IMR-90 (cell line): ENCODE measurements around the gene C2orf80. TPM values are rescaled to one million over a fixed set of nuclear protein-coding genes. Genes with fewer than 3 reads are reported as not detected.

Experiments used
- ATAC-seq: fragments of 200-7000 bp; cut with Tn5 transposase; 2 replicates; pipeline ENCODE4 v1.9.1; 2020; ENCODE audit warnings: low read depth, mild to moderate bottlenecking, moderate library complexity
- BruUV-seq: library from RNA; stranded (reverse); fragments of 400-500 nt; replicated peaks from 2 replicates; lab custom pipeline; 2021; lab: Mats Ljungman, UMichigan
- CTCF ChIA-PET: fragments of 300-600 bp; formaldehyde crosslinking; extraction: SDS; loops from one replicate; lab custom pipeline; 2021; ENCODE audit warnings: antibody characterized with exemption; lab: Yijun Ruan, JAX
- POLR2A ChIA-PET: fragments of 300-600 bp; sonication (Branson Sonifier 250); formaldehyde crosslinking; loops from one replicate; lab custom pipeline; 2022; ENCODE audit warnings: antibody characterized with exemption; ENCODE audit not compliant: unreplicated experiment; lab: Charles Lee
- DNase-seq: peaks from one replicate; pipeline ENCODE4 v3.0.0; 2013
- H2AFZ ChIP-seq: replicated peaks from 2 replicates; pipeline ENCODE3; 2013; ENCODE audit warnings: low read length, mild to moderate bottlenecking; ENCODE audit not compliant: poor library complexity
- H2AK5ac ChIP-seq: 2 replicates; pipeline ENCODE4 v1.6.1; 2013; ENCODE audit warnings: low read depth, low read length, inconsistent platforms
- H2AK9ac ChIP-seq: replicated peaks from 2 replicates; pipeline ENCODE3; 2013; ENCODE audit warnings: mild to moderate bottlenecking, low read depth, low read length, moderate library complexity; ENCODE audit not compliant: poor library complexity
- H2BK120ac ChIP-seq: 2 replicates; pipeline ENCODE4 v1.6.1; 2013; ENCODE audit warnings: low read depth, low read length, inconsistent platforms
- H2BK15ac ChIP-seq: 3 replicates; pipeline ENCODE4 v1.6.1; 2013; ENCODE audit warnings: low read depth, low read length, inconsistent platforms
- H2BK20ac ChIP-seq: 2 replicates; pipeline ENCODE4 v1.6.1; 2013; ENCODE audit warnings: low read depth, mild to moderate bottlenecking, inconsistent platforms, low read length, moderate library complexity
- H2BK5ac ChIP-seq: 2 replicates; pipeline ENCODE4 v1.6.1; 2013; ENCODE audit warnings: mild to moderate bottlenecking, low read depth, low read length, inconsistent platforms; ENCODE audit not compliant: poor library complexity, severe bottlenecking
- H3K14ac ChIP-seq: replicated peaks from 2 replicates; pipeline ENCODE4 v1.6.1; 2013; ENCODE audit warnings: low read depth, low read length, inconsistent platforms
- H3K18ac ChIP-seq: 2 replicates; pipeline ENCODE4 v1.6.1; 2013; ENCODE audit warnings: low read depth, low read length, control low read depth
- H3K23ac ChIP-seq: 2 replicates; pipeline ENCODE4 v1.6.1; 2013; ENCODE audit warnings: low read depth, low read length, inconsistent platforms
- H3K27ac ChIP-seq: 2 replicates; pipeline ENCODE4 v1.5.1; 2013; ENCODE audit warnings: mild to moderate bottlenecking, control low read depth, low read length; ENCODE audit not compliant: insufficient read depth
- H3K27me3 ChIP-seq: 2 replicates; pipeline ENCODE4 v1.6.1; 2013; ENCODE audit warnings: low read length; ENCODE audit not compliant: control insufficient read depth, insufficient read depth
- H3K36me3 ChIP-seq: 2 replicates; pipeline ENCODE4 v1.6.1; 2013; ENCODE audit warnings: low read length, mixed read lengths; ENCODE audit not compliant: control insufficient read depth, insufficient read depth
- H3K4ac ChIP-seq: 2 replicates; pipeline ENCODE4 v1.6.1; 2013; ENCODE audit warnings: low read depth, low read length, inconsistent platforms
- H3K4me1 ChIP-seq: 2 replicates; pipeline ENCODE4 v1.6.1; 2013; ENCODE audit warnings: low read length, mixed read lengths; ENCODE audit not compliant: control insufficient read depth, insufficient read depth
- H3K4me2 ChIP-seq: 2 replicates; pipeline ENCODE4 v1.6.1; 2013; ENCODE audit warnings: low read depth, mild to moderate bottlenecking, control low read depth, low read length, moderate library complexity
- H3K4me3 ChIP-seq: 2 replicates; pipeline ENCODE4 v1.5.1; 2013; ENCODE audit warnings: low read depth, mild to moderate bottlenecking, control low read depth, low read length, moderate library complexity; ENCODE audit not compliant: insufficient read depth
- H3K56ac ChIP-seq: 2 replicates; pipeline ENCODE4 v1.6.1; 2013; ENCODE audit warnings: low read length, inconsistent platforms; ENCODE audit not compliant: insufficient read depth; ENCODE audit errors: extremely low read depth
- H3K79me1 ChIP-seq, 2 experiments: 2 replicates each; pipeline ENCODE4 v1.6.1; 2013; ENCODE audit warnings: low read length in 2 of 2, inconsistent platforms in 1 of 2, low read depth in 1 of 2
- H3K9ac ChIP-seq: 2 replicates; pipeline ENCODE4 v1.6.1; 2013; ENCODE audit warnings: low read depth, low read length, control low read depth
- H3K9me1 ChIP-seq: 2 replicates; pipeline ENCODE4 v1.6.1; 2013; ENCODE audit warnings: low read length, inconsistent platforms; ENCODE audit not compliant: insufficient read depth
- H3K9me3 ChIP-seq: 2 replicates; pipeline ENCODE4 v1.6.1; 2013; ENCODE audit warnings: low read length; ENCODE audit not compliant: control insufficient read depth, insufficient read depth
- H4K20me1 ChIP-seq: 2 replicates; pipeline ENCODE4 v1.6.1; 2013; ENCODE audit warnings: low read length, inconsistent platforms; ENCODE audit not compliant: insufficient read depth
- H4K5ac ChIP-seq: 2 replicates; pipeline ENCODE4 v1.6.1; 2013; ENCODE audit warnings: mild to moderate bottlenecking, low read depth, low read length, control low read depth
- H4K8ac ChIP-seq, 2 experiments: 2 replicates each; pipeline ENCODE4 v1.6.1; 2013; ENCODE audit warnings: low read depth in 2 of 2, low read length in 2 of 2, control low read depth in 1 of 2, inconsistent platforms in 1 of 2
- H4K91ac ChIP-seq: 2 replicates; pipeline ENCODE4 v1.6.1; 2013; ENCODE audit warnings: low read depth, low read length, inconsistent platforms; ENCODE audit not compliant: insufficient read depth
- BHLHE40 ChIP-seq: fragments of 150-350 bp; IDR thresholded peaks from 2 replicates; pipeline ENCODE4 v1.6.1; 2016; ENCODE audit warnings: mild to moderate bottlenecking, low read depth, low read length
- CEBPB ChIP-seq: IDR thresholded peaks from 2 replicates; pipeline ENCODE4 v1.6.1; 2012; ENCODE audit warnings: low read depth, low read length, improper control_type of control experiment
- CHD1 ChIP-seq: IDR thresholded peaks from 2 replicates; pipeline ENCODE4 v1.6.1; 2012; ENCODE audit warnings: low read depth, low read length, improper control_type of control experiment
- CTCF ChIP-seq: conservative IDR thresholded peaks from 2 replicates; pipeline ENCODE4 v1.5.1; 2012; ENCODE audit warnings: mild to moderate bottlenecking, low read depth, low read length, improper control_type of control experiment
- ELK1 ChIP-seq: fragments of 150-350 bp; IDR thresholded peaks from 2 replicates; pipeline ENCODE4 v1.6.1; 2016; ENCODE audit warnings: low read depth, mild to moderate bottlenecking, low read length, moderate library complexity, borderline replicate concordance
- FOS ChIP-seq: fragments of 150-350 bp; IDR thresholded peaks from 2 replicates; pipeline ENCODE4 v1.6.1; 2016; ENCODE audit warnings: low read depth, low read length
- MAFK ChIP-seq: IDR thresholded peaks from 2 replicates; pipeline ENCODE4 v1.6.1; 2012; ENCODE audit warnings: low read depth, low read length, improper control_type of control experiment
- MAZ ChIP-seq: IDR thresholded peaks from 2 replicates; pipeline ENCODE4 v1.6.1; 2012; ENCODE audit warnings: low read depth, mild to moderate bottlenecking, low read length, improper control_type of control experiment, moderate library complexity, borderline replicate concordance
- MXI1 ChIP-seq: IDR thresholded peaks from 2 replicates; pipeline ENCODE4 v1.6.1; 2012; ENCODE audit warnings: low read depth, mild to moderate bottlenecking, low read length, moderate library complexity, borderline replicate concordance
- NFE2L2 ChIP-seq: fragments of 150-350 bp; IDR thresholded peaks from 2 replicates; pipeline ENCODE4 v1.6.1; 2016; ENCODE audit warnings: low read depth, mild to moderate bottlenecking, low read length
- POLR2A ChIP-seq: IDR thresholded peaks from 2 replicates; pipeline ENCODE4 v1.6.1; 2012; ENCODE audit warnings: mild to moderate bottlenecking, low read depth, low read length
- RAD21 ChIP-seq: IDR thresholded peaks from 2 replicates; pipeline ENCODE4 v1.6.1; 2012; ENCODE audit warnings: low read length, improper control_type of control experiment
- RCOR1 ChIP-seq: IDR thresholded peaks from 2 replicates; pipeline ENCODE4 v1.6.1; 2012; ENCODE audit warnings: mild to moderate bottlenecking, low read length, improper control_type of control experiment; ENCODE audit not compliant: insufficient replicate concordance
- RFX5 ChIP-seq: IDR thresholded peaks from 2 replicates; pipeline ENCODE4 v1.8.0; 2012; ENCODE audit warnings: low read depth, mild to moderate bottlenecking, low read length, moderate library complexity
- SMC3 ChIP-seq: fragments of 150-350 bp; IDR thresholded peaks from 2 replicates; pipeline ENCODE4 v1.6.1; 2016; ENCODE audit warnings: low read depth, mild to moderate bottlenecking, antibody characterized with exemption, low read length, moderate library complexity
- USF2 ChIP-seq: fragments of 150-350 bp; IDR thresholded peaks from 2 replicates; pipeline ENCODE4 v1.6.1; 2017; ENCODE audit warnings: mild to moderate bottlenecking, antibody characterized with exemption, low read length, low read depth
- WGBS, 2 experiments: methylation state at CpG; one replicate each; pipeline versions ENCODE4 v1.1.5 to v1.1.7; 2013; ENCODE audit warnings: missing lambda C conversion rate in 2 of 2; ENCODE audit not compliant: insufficient read length in 1 of 2; ENCODE audit errors: extremely low coverage in 2 of 2; 5-methylcytosine and 5-hydroxymethylcytosine counted together
- dilution Hi-C: fragments of 300-500 bp; cut with HindIII; formaldehyde crosslinking; loops from one replicate; pipeline ENCODE4 v1.14.3; 2018; ENCODE audit warnings: low sequenced_read_pairs; ENCODE audit not compliant: unreplicated experiment
- in situ Hi-C: fragments of 300-500 bp; cut with MboI; formaldehyde crosslinking; loops from 3 replicates; pipeline ENCODE4 v1.14.3; 2019; ENCODE audit warnings: low sequenced_read_pairs, inconsistent platforms, mixed read lengths
- intact Hi-C: fragments of 100-400 bp; cut with micrococcal nuclease; formaldehyde crosslinking; loops from 2 replicates; pipeline ENCODE4 v1.10.0; 2022
- polyA plus RNA-seq, 3 experiments: library from polyadenylated mRNA; depleted of rRNA; stranded (reverse); fragments of >200 nt; gene quantifications; 2 replicates each; pipeline ENCODE4 v1.2.3, GENCODE V29; 2012; ENCODE audit warnings: low replicate concordance in 1 of 3
- total RNA-seq: library from RNA; depleted of rRNA; stranded (reverse); fragments of >200 nt; gene quantifications from 2 replicates; pipeline ENCODE4 v1.2.3, GENCODE V29; 2012

C2orf80 gene
- total and polyA plus RNA-seq, 2 of the 4 experiments (the other 2 are of a cell fraction): not detected

GRCh38 chr2:208228476-208228875 is 38.6 kb upstream of the C2orf80 start:
- Histone ChIP-seq H2AFZ (no peak overlapping the region), H3K4me1 (no peaks in the 10 kb centered on the region), H3K36me3 (no peaks in the 10 kb centered on the region), H3K18ac (no peak overlapping the region), H2AK9ac (no peak overlapping the region), H3K9me1 (no peaks in the 10 kb centered on the region), H4K8ac (no peak overlapping the region), H3K56ac (no peak overlapping the region), H3K23ac (no peak overlapping the region), H3K4me2 (no peak overlapping the region), H4K5ac (no peak overlapping the region), H2BK15ac (no peak overlapping the region), H3K9ac (no peak overlapping the region), H3K14ac (no peak overlapping the region), H4K20me1 (no peaks in the 10 kb centered on the region; the same call in 1 of the 2 replicates), H2BK20ac (no peak overlapping the region), H2BK120ac (no peak overlapping the region), H3K27me3 (no peaks in the 10 kb centered on the region), H2BK5ac (no peak overlapping the region), H3K4me3 (no peak overlapping the region), H4K91ac (no peak overlapping the region), H3K9me3 (no peaks in the 10 kb centered on the region), H3K27ac (no peak overlapping the region), H2AK5ac (no peak overlapping the region), H3K4ac (no peak overlapping the region), H3K79me1 (no peaks in the 10 kb centered on the region)
- BruUV-seq: no TSS peak
- DNase-seq (no peak), ATAC-seq (no peak)
- dilution Hi-C loops (no loop called here), in situ Hi-C loops (no loop called here), intact Hi-C loops (no loop called here)
- ChIA-PET POLR2A (no interaction called here), CTCF (interaction anchor here (0.8 kb wide), 1 partner anchor 53 kb away, joined by 6 read pairs; no protein-coding TSS in a partner anchor)
- TF ChIP-seq CEBPB (no peak), FOS (no peak), POLR2A (no peak), BHLHE40 (no peak), CTCF (no peak), ELK1 (no peak), CHD1 (no peak), SMC3 (no peak), NFE2L2 (no peak), RCOR1 (no peak), USF2 (no peak), MXI1 (no peak), MAFK (no peak), RFX5 (no peak), MAZ (no peak), RAD21 (no peak)
- no CpG with 5 or more reads among the region's 1 CpG for WGBS, 2 experiments
